ENCODE results near the gene WWOX.

WWOX gene

DNA sequence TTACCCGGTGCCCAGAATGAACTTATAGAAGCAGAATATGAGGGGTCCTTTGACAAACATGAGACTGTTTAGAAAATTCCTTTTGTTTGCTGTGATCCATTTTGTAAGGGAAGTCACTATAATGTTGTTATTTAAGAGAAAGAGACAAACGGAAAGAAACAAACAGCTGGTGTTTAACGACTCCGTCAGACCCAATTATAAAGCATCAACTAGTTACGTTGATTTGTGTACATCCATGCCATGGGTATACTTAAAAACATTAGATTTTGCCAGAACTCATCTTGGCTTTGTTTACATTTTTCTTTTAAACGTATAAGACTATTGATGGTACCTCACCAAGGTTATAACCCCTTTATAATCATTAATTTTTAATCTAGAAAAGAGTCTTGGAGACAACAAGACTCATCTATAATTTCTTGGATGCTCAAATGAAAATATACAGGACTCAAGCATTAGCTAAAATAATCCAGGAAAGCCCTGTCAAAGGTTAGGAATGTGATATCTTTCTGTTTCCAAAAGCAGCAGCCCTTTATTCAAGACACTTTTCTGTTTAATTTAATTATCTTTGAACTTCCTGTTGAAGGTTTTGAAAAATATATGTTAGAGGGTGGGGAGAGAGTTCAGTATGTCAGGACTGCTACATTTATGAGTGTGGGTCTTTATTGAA, 331.7 kb downstream of the WWOX start:
- H3K27ac ChIP-seq (ENCODE audit: low read length): no peak overlapping the region

DNA sequence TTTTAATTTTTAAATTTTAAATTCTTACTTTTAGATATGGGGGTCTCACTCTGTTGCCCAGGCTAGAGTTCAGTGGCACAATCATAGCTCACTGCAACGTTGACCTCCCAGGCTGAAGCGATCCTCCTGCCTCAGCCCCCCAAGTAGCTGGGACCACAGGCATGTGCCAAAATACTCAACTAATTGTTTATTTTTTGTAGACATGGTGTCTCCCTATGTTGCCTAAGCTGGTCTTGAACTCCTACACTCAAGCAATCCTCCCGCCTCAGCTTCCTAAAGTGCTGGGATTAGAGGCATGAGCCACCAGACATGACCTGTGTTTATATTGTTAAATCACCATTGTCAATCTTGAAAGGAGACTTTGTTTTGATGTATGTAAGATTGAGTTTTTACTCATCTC, 332.2 kb downstream of the WWOX start:
- no peaks in the 10 kb centered on the region for H4K20me1 ChIP-seq (ENCODE audit: insufficient read depth, low read length)
- H3K4me3 ChIP-seq (ENCODE audit: low read depth in 1 of 2, low read length in 2 of 2): no peak overlapping the region
- DNase-seq: no peak
- peaks cover 24% of the 10 kb centered on the region for H3K36me3 ChIP-seq (ENCODE audit: insufficient read depth, low read length)
- no peak overlapping the region for H3K27ac ChIP-seq (ENCODE audit: low read length)
- no peaks in the 10 kb centered on the region for H3K4me1 ChIP-seq (ENCODE audit: insufficient read depth, low read length)
- H3K9me3 ChIP-seq (ENCODE audit: insufficient read depth, low read length, severe bottlenecking): peaks cover 2% of the 10 kb centered on the region
- H3K79me2 ChIP-seq (ENCODE audit: insufficient read depth, low read length): no peaks in the 10 kb centered on the region
- no peak overlapping the region for H3K9ac ChIP-seq (ENCODE audit: low read depth, low read length)
- no peak for ATAC-seq (ENCODE audit: insufficient read depth, low read depth)
- H3K27me3 ChIP-seq (ENCODE audit: insufficient read depth, low read length, poor library complexity): no peaks in the 10 kb centered on the region
- H2AFZ ChIP-seq (ENCODE audit: low read depth, low read length): no peak overlapping the region
- TF ChIP-seq EZH2 (IDR thresholded peaks at IDR 0.05; ENCODE audit: borderline replicate concordance, low read depth, low read length, severe bottlenecking) (no peak), CTCF (IDR thresholded peaks at IDR 0.05; ENCODE audit: borderline replicate concordance, extremely low read depth, low read length, poor library complexity, severe bottlenecking) (no peak)
- H3K4me2 ChIP-seq (ENCODE audit: insufficient read depth, low read length): no peak overlapping the region

More for the DNA sequence above, 331.7 kb downstream of the WWOX start:
- H3K9me3 ChIP-seq (ENCODE audit: insufficient read depth, low read length, severe bottlenecking): peaks cover 2% of the 10 kb centered on the region
- H3K36me3 ChIP-seq (ENCODE audit: insufficient read depth, low read length): peaks cover 24% of the 10 kb centered on the region
- H4K20me1 ChIP-seq (ENCODE audit: insufficient read depth, low read length): no peaks in the 10 kb centered on the region
- TF ChIP-seq CTCF (IDR thresholded peaks at IDR 0.05; ENCODE audit: borderline replicate concordance, extremely low read depth, low read length, poor library complexity, severe bottlenecking) (no peak), EZH2 (IDR thresholded peaks at IDR 0.05; ENCODE audit: borderline replicate concordance, low read depth, low read length, severe bottlenecking) (no peak)
- no peak overlapping the region for H3K4me2 ChIP-seq (ENCODE audit: insufficient read depth, low read length)
- no peaks in the 10 kb centered on the region for H3K79me2 ChIP-seq (ENCODE audit: insufficient read depth, low read length)
- no peaks in the 10 kb centered on the region for H3K27me3 ChIP-seq (ENCODE audit: insufficient read depth, low read length, poor library complexity)
- H3K9ac ChIP-seq (ENCODE audit: low read depth, low read length): no peak overlapping the region
- no peak overlapping the region for H2AFZ ChIP-seq (ENCODE audit: low read depth, low read length)
- DNase-seq: no peak
- no peak for ATAC-seq (ENCODE audit: insufficient read depth, low read depth)
- H3K4me3 ChIP-seq (ENCODE audit: low read depth in 1 of 2, low read length in 2 of 2): no peak overlapping the region
- no peaks in the 10 kb centered on the region for H3K4me1 ChIP-seq (ENCODE audit: insufficient read depth, low read length)

- Histone ChIP-seq H3K79me2 (ENCODE audit: insufficient read depth, low read length) (no peaks in the 10 kb centered on the region), H3K4me3 (ENCODE audit: low read depth in 1 of 2, low read length in 2 of 2) (no peak overlapping the region), H3K27me3 (ENCODE audit: insufficient read depth, low read length, poor library complexity) (no peaks in the 10 kb centered on the region), H3K36me3 (ENCODE audit: insufficient read depth, low read length) (peaks cover 24% of the 10 kb centered on the region), H3K4me1 (ENCODE audit: insufficient read depth, low read length) (no peaks in the 10 kb centered on the region), H3K9ac (ENCODE audit: low read depth, low read length) (no peak overlapping the region), H3K9me3 (ENCODE audit: insufficient read depth, low read length, severe bottlenecking) (peaks cover 2% of the 10 kb centered on the region), H2AFZ (ENCODE audit: low read depth, low read length) (no peak overlapping the region), H3K27ac (ENCODE audit: low read length) (no peak overlapping the region), H3K4me2 (ENCODE audit: insufficient read depth, low read length) (no peak overlapping the region), H4K20me1 (ENCODE audit: insufficient read depth, low read length) (no peaks in the 10 kb centered on the region)
- ATAC-seq (ENCODE audit: insufficient read depth, low read depth): no peak
- no peak for DNase-seq
- TF ChIP-seq EZH2 (IDR thresholded peaks at IDR 0.05; ENCODE audit: borderline replicate concordance, low read depth, low read length, severe bottlenecking): no peak
- TF ChIP-seq CTCF (IDR thresholded peaks at IDR 0.05; ENCODE audit: borderline replicate concordance, extremely low read depth, low read length, poor library complexity, severe bottlenecking): no peak
These were observed 333.0 kb downstream of the WWOX start for GRCh38 chr16:78432451-78432850.
